GM18498 (cell line): Measurements from ENCODE around the gene TCF20.

ENCODE experiments used
- ATAC-seq: cut with Tn5 transposase; IDR thresholded peaks from one replicate; pipeline ENCODE4 v1.9.1; 2021; ENCODE audit warnings: mild to moderate bottlenecking, moderate library complexity; ENCODE audit not compliant: unreplicated experiment

TCF20 gene

GRCh38 chr22:42261296-42261695 is 9.2 kb downstream of the TCF20 start:
- no peak for ATAC-seq

DNA sequence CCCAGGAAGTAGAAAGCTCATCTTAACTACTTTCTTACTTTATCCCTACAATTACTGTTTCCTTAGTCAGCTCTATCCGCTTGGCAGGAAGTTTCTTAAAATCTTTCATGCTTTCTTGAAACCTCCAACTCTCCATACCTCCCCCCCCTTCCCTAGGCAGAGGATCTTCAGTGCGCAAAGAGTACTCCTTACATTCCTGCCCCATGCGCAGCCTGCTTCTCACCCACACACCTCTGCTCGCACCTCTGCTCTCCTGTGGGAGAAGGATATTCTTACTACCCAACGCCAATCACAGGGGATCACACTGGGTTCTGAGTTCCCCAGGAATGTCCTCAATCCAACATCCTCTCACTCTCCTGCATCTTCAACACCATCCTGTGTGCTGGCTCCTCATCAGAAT is 12.3 kb downstream of the TCF20 start:
- ATAC-seq = no peak

GRCh38 chr22:42257386-42257785 is 13.1 kb downstream of the TCF20 start:
- ATAC-seq = no peak

DNA sequence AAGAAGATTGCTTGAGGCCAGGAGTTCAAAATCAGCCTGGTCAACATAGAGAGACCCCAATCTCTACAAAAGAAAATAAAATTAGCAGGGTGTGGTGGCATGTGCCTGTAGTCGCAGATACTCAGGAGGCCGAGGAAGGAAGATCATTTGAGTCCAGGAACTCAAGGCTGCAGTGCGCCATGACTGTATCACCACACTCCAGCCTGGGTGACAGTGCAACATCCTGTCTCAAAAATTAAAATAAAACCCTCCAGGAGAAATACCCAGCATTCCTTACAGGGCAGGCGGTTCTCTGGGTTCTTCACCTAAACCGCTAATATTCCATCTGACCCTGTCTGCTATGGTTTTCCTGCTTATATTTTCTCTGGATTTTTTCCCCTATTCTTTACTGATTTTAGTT is 13.5 kb downstream of the TCF20 start:
- ATAC-seq = no peak

GRCh38 chr22:42256220-42256619 is 14.2 kb downstream of the TCF20 start:
- ATAC-seq = no peak

GRCh38 chr22:42249831-42250230 is 20.6 kb downstream of the TCF20 start:
- no peak for ATAC-seq

GRCh38 chr22:42248995-42249394 is 21.5 kb downstream of the TCF20 start:
- ATAC-seq = no peak

DNA sequence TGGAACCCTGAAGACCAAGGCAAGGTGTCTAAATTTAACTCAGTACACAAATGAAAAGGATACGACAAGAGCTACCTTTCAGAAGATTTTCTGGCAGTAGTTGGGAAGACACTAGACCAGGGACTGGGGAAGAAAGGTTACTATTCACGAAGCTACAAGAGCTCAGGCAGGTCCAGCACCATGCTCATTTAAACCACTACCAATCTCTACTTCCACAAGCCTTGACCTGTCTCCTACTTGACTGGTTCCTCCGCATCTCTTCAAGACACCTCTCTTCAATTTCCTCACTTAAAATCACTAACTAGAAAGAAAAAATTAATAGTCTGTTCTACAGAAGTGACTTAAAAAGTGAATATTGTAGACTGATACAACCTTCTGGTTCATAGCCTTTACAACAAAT is 22.9 kb downstream of the TCF20 start:
- ATAC-seq = no peak

DNA sequence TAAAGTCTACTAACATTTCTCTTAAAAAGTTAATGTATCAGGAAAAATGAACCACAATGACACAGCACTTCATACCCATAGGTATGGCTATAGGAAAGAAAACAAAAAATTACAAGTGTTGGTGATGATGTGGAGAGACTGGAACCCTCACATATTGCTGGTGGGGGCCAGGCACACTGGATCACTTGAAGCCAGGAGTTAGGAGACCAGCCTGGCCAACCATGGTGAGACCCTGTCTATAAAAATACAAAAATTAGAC is 26.7 kb downstream of the TCF20 start:
- ATAC-seq = no peak

- ATAC-seq = no peak
Observed at GRCh38 chr22:42236848-42237247, 33.6 kb downstream of the TCF20 start.

- ATAC-seq = no peak
Observed at GRCh38 chr22:42236268-42236667, 34.2 kb downstream of the TCF20 start.

DNA sequence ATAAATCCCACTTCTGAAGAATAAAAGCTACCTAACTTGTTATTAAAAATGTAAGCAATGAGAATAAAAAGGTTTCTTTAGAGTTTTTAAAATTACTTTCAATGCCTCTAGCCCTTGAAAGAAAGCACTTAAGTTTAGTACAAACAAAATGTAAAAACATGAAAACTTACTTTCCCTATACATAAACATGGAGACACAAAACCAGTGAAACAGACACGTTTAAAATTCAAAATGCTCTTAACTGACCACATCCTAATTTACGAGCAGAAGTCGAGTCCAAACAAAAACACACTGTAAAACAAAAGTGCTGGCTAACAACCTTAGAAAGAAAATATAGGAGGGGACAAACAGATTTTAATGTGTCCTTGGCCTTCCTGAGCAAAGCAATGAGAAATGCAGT is 36.6 kb downstream of the TCF20 start:
- ATAC-seq = no peak

DNA sequence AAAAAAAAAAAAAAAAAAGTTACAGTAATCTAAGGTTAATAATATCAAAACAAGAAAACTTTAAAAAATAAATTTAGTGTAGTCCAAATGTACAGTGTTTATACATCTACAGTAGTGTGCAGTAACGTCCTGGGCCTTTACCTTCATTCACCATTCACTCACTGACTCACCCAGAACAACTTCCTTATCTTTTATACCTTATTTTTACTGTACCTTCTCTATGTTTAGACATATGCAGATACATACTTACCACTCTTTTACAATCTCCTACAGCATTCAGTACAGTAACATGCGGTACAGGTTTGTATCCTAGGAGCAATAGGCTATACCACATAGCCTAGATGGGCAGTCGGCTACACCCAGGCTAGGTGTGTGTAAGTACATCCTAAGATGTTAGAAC is 38.5 kb downstream of the TCF20 start:
- no peak for ATAC-seq

GRCh38 chr22:42229455-42230149 is 40.9 kb downstream of the TCF20 start:
- ATAC-seq = no peak

DNA sequence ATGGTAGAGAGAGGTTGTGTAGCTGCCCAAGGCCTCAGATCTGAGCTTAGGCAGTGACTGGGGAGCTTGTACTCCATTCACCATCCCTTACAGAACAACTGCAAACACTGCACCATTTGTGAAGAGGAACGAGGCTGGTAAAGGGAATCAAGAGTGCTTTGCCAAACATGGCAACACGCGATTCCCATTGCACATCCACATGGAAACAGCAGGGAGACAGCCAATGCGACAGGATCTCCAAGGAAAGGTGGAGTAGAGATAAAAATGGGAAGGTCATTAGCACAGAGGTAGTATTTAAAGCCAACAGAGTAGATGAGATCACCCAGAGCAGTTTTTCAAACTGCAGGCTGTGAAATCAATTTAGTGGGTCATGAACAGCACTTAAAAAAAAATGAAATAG is 42.0 kb downstream of the TCF20 start:
- no peak for ATAC-seq

DNA sequence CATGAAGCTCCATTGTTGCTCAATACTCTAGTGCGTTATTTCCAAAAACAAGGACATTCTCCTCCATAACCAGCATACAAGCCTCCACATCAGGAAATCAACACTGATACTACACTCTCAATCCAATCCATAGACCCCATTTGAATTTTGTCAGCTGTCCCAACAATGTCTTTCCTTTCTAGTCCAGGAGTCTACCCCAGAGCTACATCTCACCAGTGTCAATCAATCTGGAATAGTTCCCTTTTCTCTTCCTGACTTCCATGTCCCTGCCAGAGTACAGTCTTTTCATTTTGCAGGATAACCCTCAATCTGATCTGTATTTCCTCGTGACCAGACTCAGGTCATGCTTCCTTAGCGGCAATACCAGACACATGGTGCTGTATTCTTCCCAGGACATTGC is 43.0 kb downstream of the TCF20 start:
- no peak for ATAC-seq

DNA sequence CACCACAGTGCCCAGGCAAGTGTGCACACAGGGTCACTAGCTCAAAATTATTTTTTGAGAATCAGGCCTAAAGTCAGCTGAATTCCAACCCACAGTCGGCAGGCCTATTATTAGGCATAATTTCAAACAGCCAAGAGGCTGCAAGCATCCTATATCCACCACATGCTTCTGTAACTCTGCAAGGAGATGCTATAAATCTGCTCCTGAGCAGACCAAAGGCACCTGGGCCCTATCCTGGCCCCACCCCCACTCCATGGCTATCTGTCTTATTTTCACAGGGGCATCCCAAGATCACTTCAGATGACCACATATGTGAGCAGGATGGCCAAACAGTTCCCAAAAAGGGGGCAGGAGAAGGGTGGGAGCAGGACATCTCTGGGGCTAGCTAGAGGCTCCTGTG is 44.6 kb downstream of the TCF20 start:
- ATAC-seq = no peak

- ATAC-seq = no peak
Observed at GRCh38 chr22:42222140-42222539, 48.3 kb downstream of the TCF20 start.
